ENCODE data around the gene NPTX1.

NPTX1 gene

GRCh38 chr17:80445726-80446110 is 30.7 kb downstream of the NPTX1 start:
- no peak for TF ChIP-seq CTCF (IDR thresholded peaks at IDR 0.05; ENCODE audit: low read depth, low read length, missing control alignments)
- no peak for DNase-seq (ENCODE audit: extremely low read depth, low read depth)
- H3K4me3 ChIP-seq (replicated peaks; ENCODE audit: low read depth, low read length): no peak overlapping the region

- no peak for TF ChIP-seq CTCF (IDR thresholded peaks at IDR 0.05; ENCODE audit: low read depth, low read length, missing control alignments)
Observed at GRCh38 chr17:80445007-80445725, 31.2 kb downstream of the NPTX1 start.

GRCh38 chr17:80444644-80444979 is 31.8 kb downstream of the NPTX1 start:
- TF ChIP-seq CTCF (IDR thresholded peaks at IDR 0.05; ENCODE audit: low read depth, low read length, missing control alignments): no peak
- no peak overlapping the region for H3K4me3 ChIP-seq (replicated peaks; ENCODE audit: low read depth, low read length)
- no peak for DNase-seq (ENCODE audit: extremely low read depth, low read depth)

More at GRCh38 chr17:80445007-80445725, 31.2 kb downstream of the NPTX1 start:
- no peak overlapping the region for H3K4me3 ChIP-seq (replicated peaks; ENCODE audit: low read depth, low read length)
- DNase-seq (ENCODE audit: extremely low read depth, low read depth): no peak

GRCh38 chr17:80443916-80444643 is 32.3 kb downstream of the NPTX1 start:
- H3K4me3 ChIP-seq (replicated peaks; ENCODE audit: low read depth, low read length): no peak overlapping the region
- no peak for TF ChIP-seq CTCF (IDR thresholded peaks at IDR 0.05; ENCODE audit: low read depth, low read length, missing control alignments)
- DNase-seq (ENCODE audit: extremely low read depth, low read depth): no peak

GRCh38 chr17:80443498-80443897 is 32.9 kb downstream of the NPTX1 start:
- no peak for DNase-seq (ENCODE audit: extremely low read depth, low read depth)
- TF ChIP-seq CTCF (IDR thresholded peaks at IDR 0.05; ENCODE audit: low read depth, low read length, missing control alignments): no peak

GRCh38 chr17:80442764-80443163 is 33.6 kb downstream of the NPTX1 start:
- no peak overlapping the region for H3K4me3 ChIP-seq (replicated peaks; ENCODE audit: low read depth, low read length)
- no peak for TF ChIP-seq CTCF (IDR thresholded peaks at IDR 0.05; ENCODE audit: low read depth, low read length, missing control alignments)
- DNase-seq (ENCODE audit: extremely low read depth, low read depth): no peak

More at GRCh38 chr17:80443498-80443897, 32.9 kb downstream of the NPTX1 start:
- H3K4me3 ChIP-seq (replicated peaks; ENCODE audit: low read depth, low read length): no peak overlapping the region
